ENCODE measurements around the gene CFD.

The CFD gene

DNA sequence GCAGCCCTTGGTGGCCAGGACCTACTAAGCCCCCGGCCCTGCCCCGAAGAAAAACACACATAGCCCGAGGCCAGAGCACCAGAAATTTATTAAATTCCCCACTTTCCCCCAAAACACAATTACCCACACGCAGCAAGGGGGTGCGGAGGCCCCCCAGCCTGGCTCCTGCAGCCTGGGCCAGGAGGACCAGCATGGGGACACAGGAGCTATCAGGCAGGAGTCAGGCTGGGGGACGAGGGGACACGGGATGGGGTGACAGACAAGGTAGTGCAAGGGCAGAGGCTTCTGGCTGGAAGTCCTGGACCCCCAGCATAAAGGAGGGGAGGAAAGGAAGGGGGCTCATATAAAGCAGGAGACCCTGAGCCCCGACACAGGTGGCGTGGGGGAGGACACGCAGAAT lies 37.0 kb downstream of the CFD start:
- H3K36me3 ChIP-seq (ENCODE audit: control insufficient read depth, insufficient read depth, low read length) = peaks cover 40% of the 10 kb centered on the region
- H3K4me1 ChIP-seq (ENCODE audit: control insufficient read depth, insufficient read depth, low read length, poor library complexity, severe bottlenecking) = peaks cover 4% of the 10 kb centered on the region
- no peak overlapping the region for H3K4me3 ChIP-seq (ENCODE audit: extremely low read depth, insufficient read depth, low read length, poor library complexity, severe bottlenecking)
- WGBS, 2 experiments (ENCODE audit: insufficient coverage in 2 of 2) = 90 to 97% methylated on average over 5 to 8 of the region's 10 CpGs
- H3K27ac ChIP-seq (ENCODE audit: low read depth, low read length, severe bottlenecking) = no peak overlapping the region
- no peaks in the 10 kb centered on the region for H3K9me3 ChIP-seq (ENCODE audit: control insufficient read depth, low read length)

DNA sequence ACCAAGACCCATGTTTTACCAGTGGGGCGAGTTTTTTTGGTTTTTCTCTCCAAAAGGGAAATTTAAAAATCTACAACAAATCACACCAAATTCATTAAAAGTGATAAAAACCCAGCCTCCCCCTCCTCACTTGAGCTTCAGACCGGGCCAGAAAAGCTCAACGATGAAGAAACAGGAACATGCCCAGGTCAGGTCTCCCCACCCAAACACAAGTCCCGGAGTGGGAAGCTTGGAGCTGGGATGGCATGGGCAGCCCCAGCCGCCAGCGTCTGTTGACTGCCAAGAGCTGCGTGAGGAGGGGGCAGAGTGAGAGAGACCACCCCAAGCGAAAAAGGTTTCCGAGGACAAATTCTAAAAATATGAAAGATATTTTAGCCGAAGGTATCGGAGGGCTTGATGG lies 37.5 kb downstream of the CFD start:
- Histone ChIP-seq H3K9me3 (ENCODE audit: control insufficient read depth, low read length) (no peaks in the 10 kb centered on the region), H3K36me3 (ENCODE audit: control insufficient read depth, insufficient read depth, low read length) (peaks cover 45% of the 10 kb centered on the region), H3K4me1 (ENCODE audit: control insufficient read depth, insufficient read depth, low read length, poor library complexity, severe bottlenecking) (peaks cover under 1% of the 10 kb centered on the region), H3K4me3 (ENCODE audit: extremely low read depth, insufficient read depth, low read length, poor library complexity, severe bottlenecking) (no peak overlapping the region), H3K27ac (ENCODE audit: low read depth, low read length, severe bottlenecking) (no peak overlapping the region)
- WGBS, 2 experiments (ENCODE audit: insufficient coverage in 2 of 2) = 86 to 96% methylated on average over 5 to 9 of the region's 11 CpGs

DNA sequence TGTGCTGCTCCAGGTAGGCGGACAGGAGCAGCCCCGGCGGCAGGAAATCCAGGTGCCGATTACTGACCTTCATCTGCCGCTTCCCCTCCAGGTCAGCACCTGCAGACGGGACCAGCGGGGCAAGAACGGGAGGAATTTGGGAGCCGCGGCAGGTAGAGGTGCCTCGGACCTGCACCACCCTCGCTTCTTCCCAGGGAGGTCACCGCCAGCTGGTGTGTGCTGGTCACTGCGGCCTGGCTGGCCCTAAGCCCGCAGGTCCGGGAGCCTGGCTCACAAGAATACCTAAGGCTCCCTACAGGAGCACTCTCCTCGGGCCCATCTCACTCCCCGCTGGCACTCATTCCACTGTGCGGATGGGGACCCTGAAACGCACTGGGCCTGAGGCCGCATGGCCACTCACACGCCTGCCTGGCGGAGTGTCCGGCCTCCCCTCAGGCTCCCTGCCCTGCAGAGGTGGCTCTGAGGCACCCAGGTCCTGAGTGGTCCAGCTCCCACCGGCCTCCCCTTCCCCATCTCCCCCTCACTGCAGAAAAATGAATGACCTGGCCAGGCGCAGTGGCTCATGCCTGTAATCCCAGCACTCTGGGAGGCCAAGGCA lies 38.1 kb downstream of the CFD start:
- Histone ChIP-seq H3K4me3 (ENCODE audit: extremely low read depth, insufficient read depth, low read length, poor library complexity, severe bottlenecking) (no peak overlapping the region), H3K27ac (ENCODE audit: low read depth, low read length, severe bottlenecking) (no peak overlapping the region), H3K36me3 (ENCODE audit: control insufficient read depth, insufficient read depth, low read length) (peaks cover 49% of the 10 kb centered on the region), H3K4me1 (ENCODE audit: control insufficient read depth, insufficient read depth, low read length, poor library complexity, severe bottlenecking) (no peaks in the 10 kb centered on the region), H3K9me3 (ENCODE audit: control insufficient read depth, low read length) (no peaks in the 10 kb centered on the region)
- 87% methylated on average over 25 to 26 of the region's 26 CpGs for WGBS, 2 experiments (ENCODE audit: insufficient coverage in 2 of 2)

DNA sequence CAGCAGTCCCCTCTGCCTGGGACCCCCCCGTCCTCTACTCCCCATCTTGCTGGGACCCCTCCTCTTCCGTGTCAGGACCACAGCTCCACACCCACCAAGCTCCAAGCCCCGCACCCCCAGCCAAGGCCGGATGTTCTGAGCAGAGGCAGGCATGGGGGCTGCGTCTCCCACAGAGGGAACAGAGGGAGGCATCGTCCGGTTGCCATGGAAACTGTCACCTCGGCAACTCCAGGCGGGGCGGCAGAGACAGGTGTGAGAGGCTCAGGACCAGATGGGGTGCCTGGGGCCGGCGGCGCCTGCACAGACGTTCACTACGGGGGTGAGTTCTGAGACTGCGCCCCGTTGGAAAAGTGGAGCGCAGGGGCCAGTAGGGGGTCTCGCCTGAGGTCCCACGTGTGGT lies 39.2 kb downstream of the CFD start:
- no peak overlapping the region for H3K27ac ChIP-seq (ENCODE audit: low read depth, low read length, severe bottlenecking)
- WGBS, 2 experiments (ENCODE audit: insufficient coverage in 2 of 2) = 85 to 91% methylated on average over 13 to 20 of the region's 20 CpGs
- H3K36me3 ChIP-seq (ENCODE audit: control insufficient read depth, insufficient read depth, low read length) = peaks cover 54% of the 10 kb centered on the region
- H3K4me1 ChIP-seq (ENCODE audit: control insufficient read depth, insufficient read depth, low read length, poor library complexity, severe bottlenecking) = no peaks in the 10 kb centered on the region
- no peaks in the 10 kb centered on the region for H3K9me3 ChIP-seq (ENCODE audit: control insufficient read depth, low read length)
- no peak overlapping the region for H3K4me3 ChIP-seq (ENCODE audit: extremely low read depth, insufficient read depth, low read length, poor library complexity, severe bottlenecking)

DNA sequence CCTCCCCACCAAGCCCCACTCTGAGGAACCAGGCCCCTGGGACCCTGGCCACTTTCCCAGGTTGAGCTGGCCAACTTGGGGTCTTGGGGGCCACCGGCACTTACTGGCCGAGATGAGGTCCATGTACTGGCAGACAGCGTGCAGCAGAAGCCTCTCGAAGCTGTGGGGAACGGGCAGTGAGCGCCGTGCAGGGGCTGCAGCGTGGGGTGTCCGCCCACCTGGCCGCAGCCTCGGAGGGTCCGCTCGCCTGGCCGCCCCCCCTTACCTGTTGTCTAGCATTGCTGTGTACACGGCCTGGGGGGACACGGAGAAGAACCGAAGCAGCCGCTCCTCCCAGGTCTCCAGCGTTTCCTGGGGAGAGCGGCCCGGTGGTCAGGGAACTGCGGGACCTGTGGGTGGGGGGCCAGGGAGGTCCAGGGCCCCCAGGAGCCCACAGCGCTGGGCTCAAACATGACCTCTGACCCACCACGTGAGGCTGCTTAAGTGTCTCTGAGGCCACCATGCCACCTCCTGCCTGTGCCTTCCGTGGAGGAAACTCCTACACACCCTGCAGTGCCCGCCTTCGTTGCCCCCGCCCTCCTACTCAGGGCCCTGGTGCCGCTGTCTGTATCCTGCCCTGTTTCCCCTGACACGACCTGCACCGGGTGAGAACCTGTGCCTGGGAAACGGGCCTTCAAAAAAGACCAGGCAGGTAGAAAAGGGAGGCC lies 40.0 kb downstream of the CFD start:
- H3K27ac ChIP-seq (ENCODE audit: low read depth, low read length, severe bottlenecking) = no peak overlapping the region
- 90 to 94% methylated on average over 21 to 31 of the region's 32 CpGs for WGBS, 2 experiments (ENCODE audit: insufficient coverage in 2 of 2)

GRCh38 chr19:900043-900301 lies 40.5 kb downstream of the CFD start:
- no peaks in the 10 kb centered on the region for H3K4me1 ChIP-seq (ENCODE audit: control insufficient read depth, insufficient read depth, low read length, poor library complexity, severe bottlenecking)
- no peak overlapping the region for H3K4me3 ChIP-seq (ENCODE audit: extremely low read depth, insufficient read depth, low read length, poor library complexity, severe bottlenecking)
- peaks cover 57% of the 10 kb centered on the region for H3K36me3 ChIP-seq (ENCODE audit: control insufficient read depth, insufficient read depth, low read length)
- WGBS, 2 experiments (ENCODE audit: insufficient coverage in 2 of 2) = 91 to 96% methylated on average over 13 of the region's 15 CpGs
- no peaks in the 10 kb centered on the region for H3K9me3 ChIP-seq (ENCODE audit: control insufficient read depth, low read length)
- H3K27ac ChIP-seq (ENCODE audit: low read depth, low read length, severe bottlenecking) = no peak overlapping the region

More for the DNA sequence above, 40.0 kb downstream of the CFD start:
- Histone ChIP-seq H3K36me3 (ENCODE audit: control insufficient read depth, insufficient read depth, low read length) (peaks cover 57% of the 10 kb centered on the region), H3K9me3 (ENCODE audit: control insufficient read depth, low read length) (no peaks in the 10 kb centered on the region), H3K4me1 (ENCODE audit: control insufficient read depth, insufficient read depth, low read length, poor library complexity, severe bottlenecking) (no peaks in the 10 kb centered on the region), H3K4me3 (ENCODE audit: extremely low read depth, insufficient read depth, low read length, poor library complexity, severe bottlenecking) (no peak overlapping the region)

GRCh38 chr19:900302-901111 lies 41.0 kb downstream of the CFD start:
- H3K4me3 ChIP-seq (ENCODE audit: extremely low read depth, insufficient read depth, low read length, poor library complexity, severe bottlenecking) = no peak overlapping the region
- whole genome bisulfite sequencing, 2 experiments (ENCODE audit: insufficient coverage in 2 of 2) = 91 to 93% methylated on average over 21 to 23 of the region's 30 CpGs
- no peaks in the 10 kb centered on the region for H3K9me3 ChIP-seq (ENCODE audit: control insufficient read depth, low read length)
- no peak overlapping the region for H3K27ac ChIP-seq (ENCODE audit: low read depth, low read length, severe bottlenecking)
- H3K36me3 ChIP-seq (ENCODE audit: control insufficient read depth, insufficient read depth, low read length) = peaks cover 57% of the 10 kb centered on the region
- H3K4me1 ChIP-seq (ENCODE audit: control insufficient read depth, insufficient read depth, low read length, poor library complexity, severe bottlenecking) = no peaks in the 10 kb centered on the region

GRCh38 chr19:901216-902092 lies 42.0 kb downstream of the CFD start:
- Histone ChIP-seq H3K4me3 (ENCODE audit: extremely low read depth, insufficient read depth, low read length, poor library complexity, severe bottlenecking) (no peak overlapping the region), H3K9me3 (ENCODE audit: control insufficient read depth, low read length) (no peaks in the 10 kb centered on the region), H3K4me1 (ENCODE audit: control insufficient read depth, insufficient read depth, low read length, poor library complexity, severe bottlenecking) (no peaks in the 10 kb centered on the region), H3K27ac (ENCODE audit: low read depth, low read length, severe bottlenecking) (no peak overlapping the region), H3K36me3 (ENCODE audit: control insufficient read depth, insufficient read depth, low read length) (peaks cover 55% of the 10 kb centered on the region)
- WGBS, 2 experiments (ENCODE audit: insufficient coverage in 2 of 2) = 90 to 96% methylated on average over 19 to 25 of the region's 27 CpGs

- Histone ChIP-seq H3K4me3 (ENCODE audit: extremely low read depth, insufficient read depth, low read length, poor library complexity, severe bottlenecking) (no peak overlapping the region), H3K4me1 (ENCODE audit: control insufficient read depth, insufficient read depth, low read length, poor library complexity, severe bottlenecking) (no peaks in the 10 kb centered on the region), H3K9me3 (ENCODE audit: control insufficient read depth, low read length) (no peaks in the 10 kb centered on the region), H3K27ac (ENCODE audit: low read depth, low read length, severe bottlenecking) (no peak overlapping the region), H3K36me3 (ENCODE audit: control insufficient read depth, insufficient read depth, low read length) (peaks cover 49% of the 10 kb centered on the region)
- 91 to 98% methylated on average over 5 to 6 of the region's 7 CpGs for WGBS, 2 experiments (ENCODE audit: insufficient coverage in 2 of 2)
Measured at GRCh38 chr19:902093-902370, 42.6 kb downstream of the CFD start.

DNA sequence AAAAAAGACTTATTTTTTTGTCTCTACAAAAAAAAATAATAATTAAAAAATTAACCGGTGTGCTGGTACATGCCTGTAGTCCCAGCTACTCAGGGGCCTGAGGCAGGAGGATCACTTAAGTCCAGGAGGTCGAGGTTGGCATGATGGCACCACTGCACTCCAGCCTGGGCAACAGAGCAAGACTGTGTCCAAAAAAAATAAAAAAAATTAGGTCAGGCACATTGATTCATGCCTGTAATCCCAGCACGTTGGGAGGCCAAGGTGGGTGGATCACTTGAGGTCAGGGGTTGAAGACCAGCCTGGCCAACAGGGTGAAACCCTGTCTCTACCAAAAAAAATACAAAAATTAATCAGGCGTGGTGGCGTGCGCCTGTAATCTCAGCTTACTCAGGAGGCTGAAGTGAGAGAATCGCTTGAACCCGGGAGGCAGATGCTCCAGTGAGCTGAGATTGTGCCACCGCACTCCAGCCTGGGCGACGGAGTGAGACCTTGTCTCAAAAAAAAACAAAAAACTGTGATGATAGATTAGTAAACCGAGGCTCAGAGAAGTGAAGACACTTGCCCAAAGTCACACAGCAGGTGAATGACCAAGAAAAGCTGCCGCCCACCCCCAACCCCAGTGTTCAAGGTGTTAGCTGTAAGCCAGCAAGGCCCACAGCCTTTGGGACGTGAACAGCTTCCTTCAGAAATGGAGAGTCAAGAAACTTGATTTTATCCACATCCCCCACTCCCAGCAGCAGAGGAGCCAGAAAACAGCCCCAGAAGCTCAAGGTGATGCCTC lies 43.2 kb downstream of the CFD start:
- Histone ChIP-seq H3K27ac (ENCODE audit: low read depth, low read length, severe bottlenecking) (no peak overlapping the region), H3K4me1 (ENCODE audit: control insufficient read depth, insufficient read depth, low read length, poor library complexity, severe bottlenecking) (no peaks in the 10 kb centered on the region), H3K9me3 (ENCODE audit: control insufficient read depth, low read length) (no peaks in the 10 kb centered on the region), H3K4me3 (ENCODE audit: extremely low read depth, insufficient read depth, low read length, poor library complexity, severe bottlenecking) (no peak overlapping the region), H3K36me3 (ENCODE audit: control insufficient read depth, insufficient read depth, low read length) (peaks cover 43% of the 10 kb centered on the region)
- whole genome bisulfite sequencing, 2 experiments (ENCODE audit: insufficient coverage in 2 of 2) = 92 to 95% methylated on average over 10 to 13 of the region's 14 CpGs
